Duodenal mucosa (tissue), 2 donors: ENCODE results near the gene ARSB.
"Not testable (repeated sequence)": the region's sequence is repeated elsewhere in the genome, so short reads cannot be mapped to it uniquely, and the experiment has no call there.

Experiments
- H3K27ac ChIP-seq: one replicate; pipeline ENCODE4 v1.7.0; 2013; ENCODE audit warnings: low read depth, low read length
- H3K27me3 ChIP-seq, 2 donors: one replicate each; pipeline ENCODE4 v1.7.0; 2013; ENCODE audit warnings: low read length in 2 of 2, control low read depth in 1 of 2; ENCODE audit not compliant: insufficient read depth in 2 of 2, control insufficient read depth in 1 of 2
- H3K36me3 ChIP-seq, 2 donors: one replicate each; pipeline ENCODE4 v1.7.0; 2013; ENCODE audit warnings: low read length in 2 of 2, control low read depth in 1 of 2; ENCODE audit not compliant: insufficient read depth in 2 of 2, control insufficient read depth in 1 of 2
- H3K4me1 ChIP-seq, 2 donors: one replicate each; pipeline ENCODE4 v1.7.0; 2013; ENCODE audit warnings: low read length in 2 of 2, control low read depth in 1 of 2; ENCODE audit not compliant: insufficient read depth in 2 of 2, control insufficient read depth in 1 of 2
- H3K4me3 ChIP-seq, 2 donors: one replicate each; pipeline ENCODE4 v1.7.0; 2013; ENCODE audit warnings: low read length in 2 of 2, low read depth in 1 of 2
- H3K9ac ChIP-seq, 2 donors: one replicate each; pipeline ENCODE4 v1.7.0; 2013; ENCODE audit warnings: low read length in 2 of 2, low read depth in 1 of 2
- H3K9me3 ChIP-seq, 2 donors: one replicate each; pipeline ENCODE4 v1.7.0; 2013; ENCODE audit warnings: low read length in 2 of 2, control low read depth in 1 of 2; ENCODE audit not compliant: control insufficient read depth in 1 of 2

Gene ARSB

GRCh38 chr5:78889369-78890140 is 95.6 kb downstream of the ARSB start:
- no peak overlapping the region for H3K4me3 ChIP-seq
- peaks cover 0 to 10% of the 10 kb centered on the region in 2 donors for H3K4me1 ChIP-seq
- no peaks in the 10 kb centered on the region for H3K9me3 ChIP-seq
- no peak overlapping the region for H3K27ac ChIP-seq
- H3K9ac ChIP-seq, result no peak overlapping the region
- no peaks in the 10 kb centered on the region for H3K36me3 ChIP-seq
- H3K27me3 ChIP-seq, result no peaks in the 10 kb centered on the region

GRCh38 chr5:78888580-78889368 is 96.3 kb downstream of the ARSB start:
- H3K27me3 ChIP-seq, result no peaks in the 10 kb centered on the region
- H3K4me3 ChIP-seq, result no peak overlapping the region
- no peak overlapping the region for H3K9ac ChIP-seq
- peaks cover 0 to 8% of the 10 kb centered on the region in 2 donors for H3K4me1 ChIP-seq
- no peaks in the 10 kb centered on the region for H3K36me3 ChIP-seq
- H3K27ac ChIP-seq, result no peak overlapping the region
- H3K9me3 ChIP-seq, result no peaks in the 10 kb centered on the region

- H3K27me3 ChIP-seq, result no peaks in the 10 kb centered on the region
- H3K9me3 ChIP-seq, result no peaks in the 10 kb centered on the region
- peaks cover 0 to 8% of the 10 kb centered on the region in 2 donors for H3K4me1 ChIP-seq
- H3K36me3 ChIP-seq, result no peaks in the 10 kb centered on the region
- H3K4me3 ChIP-seq, result no peak overlapping the region
- H3K27ac ChIP-seq, result no peak overlapping the region
- no peak overlapping the region for H3K9ac ChIP-seq
These were observed 97.6 kb downstream of the ARSB start for GRCh38 chr5:78887384-78888118.

GRCh38 chr5:78886341-78887230 is 98.5 kb downstream of the ARSB start:
- H3K36me3 ChIP-seq, result no peaks in the 10 kb centered on the region
- H3K4me1 ChIP-seq, result peaks cover 0 to 8% of the 10 kb centered on the region in 2 donors
- H3K9ac ChIP-seq, result no peak overlapping the region
- no peaks in the 10 kb centered on the region for H3K27me3 ChIP-seq
- H3K4me3 ChIP-seq, result no peak overlapping the region
- no peak overlapping the region for H3K27ac ChIP-seq
- no peaks in the 10 kb centered on the region for H3K9me3 ChIP-seq

- H3K27me3 ChIP-seq, result no peaks in the 10 kb centered on the region
These were observed 103.2 kb downstream of the ARSB start for GRCh38 chr5:78881884-78882283.

GRCh38 chr5:78879516-78879915 is 105.6 kb downstream of the ARSB start:
- H3K9ac ChIP-seq, result no peak overlapping the region
- H3K4me1 ChIP-seq, result no peaks in the 10 kb centered on the region
- H3K27me3 ChIP-seq, result no peaks in the 10 kb centered on the region
- H3K27ac ChIP-seq, result no peak overlapping the region
- H3K4me3 ChIP-seq, result no peak overlapping the region
- H3K36me3 ChIP-seq, result no peaks in the 10 kb centered on the region
- H3K9me3 ChIP-seq, result no peaks in the 10 kb centered on the region

More at GRCh38 chr5:78881884-78882283, 103.2 kb downstream of the ARSB start:
- Histone ChIP-seq H3K27ac (no peak overlapping the region), H3K36me3 (no peaks in the 10 kb centered on the region), H3K9ac (no peak overlapping the region), H3K9me3 (no peaks in the 10 kb centered on the region), H3K4me1 (no peaks in the 10 kb centered on the region), H3K4me3 (no peak overlapping the region)

- not testable (repeated sequence) for H3K27ac ChIP-seq, H3K36me3 ChIP-seq, H3K27me3 ChIP-seq, H3K9me3 ChIP-seq, H3K4me1 ChIP-seq, H3K9ac ChIP-seq, H3K4me3 ChIP-seq
These were observed 119.0 kb downstream of the ARSB start for GRCh38 chr5:78866076-78866475.

- Histone ChIP-seq H3K9me3 (no peaks in the 10 kb centered on the region), H3K36me3 (no peaks in the 10 kb centered on the region), H3K27ac (no peak overlapping the region), H3K9ac (no peak overlapping the region), H3K27me3 (no peaks in the 10 kb centered on the region), H3K4me3 (no peak overlapping the region), H3K4me1 (no peaks in the 10 kb centered on the region)
These were observed 126.7 kb downstream of the ARSB start for GRCh38 chr5:78858364-78858763.

GRCh38 chr5:78855026-78855425 is 130.1 kb downstream of the ARSB start:
- no peaks in the 10 kb centered on the region for H3K4me1 ChIP-seq
- H3K9me3 ChIP-seq, result no peaks in the 10 kb centered on the region
- H3K36me3 ChIP-seq, result no peaks in the 10 kb centered on the region
- no peak overlapping the region for H3K27ac ChIP-seq
- H3K9ac ChIP-seq, result no peak overlapping the region
- H3K27me3 ChIP-seq, result no peaks in the 10 kb centered on the region
- H3K4me3 ChIP-seq, result no peak overlapping the region
